Neutrophil (primary cell): ENCODE data around the gene PIK3CD.

Experiments
- H3K27ac ChIP-seq: fragments of 200-600 bp; sonication (generic); 2 replicates; pipeline ENCODE4 v1.5.1; 2016; ENCODE audit warnings: mild to moderate bottlenecking, moderate library complexity
- H3K27me3 ChIP-seq: fragments of 200-600 bp; sonication (generic); 2 replicates; pipeline ENCODE4 v1.6.0; 2016; ENCODE audit warnings: mild to moderate bottlenecking
- H3K36me3 ChIP-seq: fragments of 200-600 bp; sonication (generic); 2 replicates; pipeline ENCODE4 v1.5.1; 2017
- H3K4me1 ChIP-seq, 2 experiments: fragments of 200-600 bp in 1 of 2; sonication (generic) in 1 of 2; 1 replicate in 1 of 2; 2 replicates in 1 of 2; pipeline versions ENCODE4 v1.5.1 to v1.6.1; 2013 to 2016; ENCODE audit warnings: low read depth in 1 of 2, low read length in 1 of 2, mild to moderate bottlenecking in 1 of 2, moderate library complexity in 1 of 2; ENCODE audit not compliant: control insufficient read depth in 1 of 2, insufficient read depth in 1 of 2
- H3K4me3 ChIP-seq, 2 experiments: fragments of 200-600 bp in 1 of 2; sonication (generic) in 1 of 2; 1 replicate in 1 of 2; 2 replicates in 1 of 2; pipeline ENCODE4 v1.5.1; 2013 to 2016; ENCODE audit warnings: low read depth in 1 of 2, low read length in 1 of 2, mild to moderate bottlenecking in 1 of 2, moderate library complexity in 1 of 2
- H3K9me3 ChIP-seq: fragments of 200-600 bp; sonication (generic); 2 replicates; pipeline ENCODE4 v1.5.1; 2016
- TF ChIP-seq, protein P1 (sequence below): fragments of 200-600 bp; sonication (generic); IDR thresholded peaks from 2 replicates; pipeline ENCODE4 v1.5.1; 2016; ENCODE audit warnings: antibody characterized with exemption

The PIK3CD gene

DNA sequence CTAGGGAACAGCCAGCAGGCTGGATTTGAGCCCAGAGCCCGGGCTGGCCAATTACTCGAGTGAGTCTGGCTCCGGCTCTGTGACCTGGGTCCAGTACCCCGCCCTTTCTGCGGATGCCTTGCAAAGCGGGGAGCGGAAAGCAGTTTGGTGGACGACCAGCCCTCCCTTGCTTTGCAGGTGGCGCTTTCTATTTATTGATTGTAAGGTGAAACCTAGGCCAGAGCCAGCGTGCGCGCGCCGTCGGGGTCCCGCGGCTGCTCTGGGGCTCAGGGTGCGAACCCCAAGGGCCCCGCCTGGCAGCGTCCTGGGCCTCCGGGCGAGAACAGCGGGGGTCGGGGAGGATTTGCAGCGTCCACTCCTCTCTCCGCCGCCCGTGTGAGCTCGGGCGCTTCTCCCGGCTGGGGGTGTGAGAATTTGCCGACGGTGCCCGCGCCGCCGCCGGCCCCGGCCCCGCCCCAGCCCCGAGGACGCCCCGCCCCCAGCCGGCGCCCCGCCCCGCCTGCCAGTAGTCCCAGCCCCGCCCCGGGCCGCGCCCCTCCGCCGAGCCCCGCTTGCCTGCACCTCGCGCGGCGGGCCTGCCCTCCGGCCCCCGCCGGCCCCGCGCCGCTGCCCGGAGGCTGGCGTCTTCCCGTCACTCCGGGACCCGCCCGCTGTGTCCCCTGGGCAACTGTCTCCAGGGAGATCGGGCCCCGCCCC lies 37.6 kb downstream of the PIK3CD start:
- Histone ChIP-seq H3K4me3 (peak overlapping the region; percentile 54 to 68), H3K4me1 (peaks cover 74 to 77% of the 10 kb centered on the region in 2 experiments)

DNA sequence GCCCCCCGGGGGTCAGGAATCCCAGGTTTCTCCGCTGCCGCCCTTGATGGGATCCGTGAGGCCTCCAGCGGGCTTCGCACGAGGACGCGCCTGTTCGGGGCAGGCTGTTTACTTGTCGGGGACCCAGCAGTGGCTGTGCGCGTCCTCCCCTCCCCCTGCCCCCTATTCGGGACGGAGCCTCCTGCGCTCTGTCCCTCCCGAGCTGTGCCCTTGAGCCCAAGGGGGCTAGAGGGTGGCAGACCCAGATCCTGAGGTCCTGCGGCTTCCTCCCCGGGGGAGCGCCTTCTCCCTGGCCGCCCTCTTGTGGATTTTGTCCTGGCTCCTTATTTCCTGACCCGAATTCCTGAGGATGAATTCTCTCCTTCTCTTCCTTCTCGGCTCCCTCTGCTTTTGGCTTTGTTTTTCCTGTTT lies 38.4 kb downstream of the PIK3CD start:
- H3K4me3 ChIP-seq, result peak overlapping the region; percentile 31 to 68
- no peaks in the 10 kb centered on the region for H3K27me3 ChIP-seq
- no peaks in the 10 kb centered on the region for H3K9me3 ChIP-seq
- H3K27ac ChIP-seq, result peak overlapping the region; percentile 53
- peaks cover 73 to 79% of the 10 kb centered on the region in 2 experiments for H3K4me1 ChIP-seq
- peaks cover 54% of the 10 kb centered on the region for H3K36me3 ChIP-seq
- TF ChIP-seq, protein P1, sequence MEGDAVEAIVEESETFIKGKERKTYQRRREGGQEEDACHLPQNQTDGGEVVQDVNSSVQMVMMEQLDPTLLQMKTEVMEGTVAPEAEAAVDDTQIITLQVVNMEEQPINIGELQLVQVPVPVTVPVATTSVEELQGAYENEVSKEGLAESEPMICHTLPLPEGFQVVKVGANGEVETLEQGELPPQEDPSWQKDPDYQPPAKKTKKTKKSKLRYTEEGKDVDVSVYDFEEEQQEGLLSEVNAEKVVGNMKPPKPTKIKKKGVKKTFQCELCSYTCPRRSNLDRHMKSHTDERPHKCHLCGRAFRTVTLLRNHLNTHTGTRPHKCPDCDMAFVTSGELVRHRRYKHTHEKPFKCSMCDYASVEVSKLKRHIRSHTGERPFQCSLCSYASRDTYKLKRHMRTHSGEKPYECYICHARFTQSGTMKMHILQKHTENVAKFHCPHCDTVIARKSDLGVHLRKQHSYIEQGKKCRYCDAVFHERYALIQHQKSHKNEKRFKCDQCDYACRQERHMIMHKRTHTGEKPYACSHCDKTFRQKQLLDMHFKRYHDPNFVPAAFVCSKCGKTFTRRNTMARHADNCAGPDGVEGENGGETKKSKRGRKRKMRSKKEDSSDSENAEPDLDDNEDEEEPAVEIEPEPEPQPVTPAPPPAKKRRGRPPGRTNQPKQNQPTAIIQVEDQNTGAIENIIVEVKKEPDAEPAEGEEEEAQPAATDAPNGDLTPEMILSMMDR, result no peak

More for the DNA sequence above, 37.6 kb downstream of the PIK3CD start:
- Histone ChIP-seq H3K36me3 (peaks cover 49% of the 10 kb centered on the region), H3K27ac (peak overlapping the region; percentile 62), H3K9me3 (no peaks in the 10 kb centered on the region), H3K27me3 (no peaks in the 10 kb centered on the region)
- TF ChIP-seq, protein P1, result no peak

DNA sequence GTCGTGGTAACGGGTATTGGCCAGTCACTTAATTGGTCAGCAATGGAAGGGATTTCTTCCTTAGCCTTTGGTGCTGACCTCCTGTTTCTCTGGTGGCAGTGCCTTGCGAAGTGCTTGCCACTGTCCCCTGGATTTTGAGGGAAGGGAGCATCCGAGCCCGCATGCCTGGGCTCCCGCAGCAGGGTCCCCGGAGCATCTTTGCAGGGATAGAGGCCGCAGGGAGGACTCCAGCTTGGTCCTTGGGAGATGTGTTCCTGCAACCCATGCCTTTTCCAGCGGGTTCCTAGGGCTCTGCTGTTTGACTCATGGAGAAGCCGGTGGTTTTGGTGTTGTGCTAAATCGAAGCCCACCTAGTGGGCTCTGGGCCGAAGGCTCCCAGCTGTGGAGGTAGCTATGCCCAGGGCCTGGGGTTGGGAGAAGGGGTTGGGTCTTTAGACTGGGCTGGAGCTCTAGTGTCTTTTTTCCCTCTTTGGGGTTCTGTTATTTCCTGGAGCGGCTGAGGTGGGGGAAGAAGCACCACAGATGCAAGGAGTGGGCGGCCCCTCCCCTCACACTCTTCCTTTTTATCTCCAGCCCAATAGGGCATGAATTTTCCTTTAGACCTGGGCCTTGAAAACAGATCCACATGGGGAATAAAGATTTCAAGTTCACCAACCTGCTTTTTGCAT lies 39.0 kb downstream of the PIK3CD start:
- TF ChIP-seq, protein P1, result no peak
- peaks cover 54% of the 10 kb centered on the region for H3K36me3 ChIP-seq
- peak overlapping the region; percentile 53 for H3K27ac ChIP-seq
- no peaks in the 10 kb centered on the region for H3K27me3 ChIP-seq
- H3K9me3 ChIP-seq, result no peaks in the 10 kb centered on the region
- no peak overlapping the region for H3K4me3 ChIP-seq
- H3K4me1 ChIP-seq, result peaks cover 72 to 79% of the 10 kb centered on the region in 2 experiments

DNA sequence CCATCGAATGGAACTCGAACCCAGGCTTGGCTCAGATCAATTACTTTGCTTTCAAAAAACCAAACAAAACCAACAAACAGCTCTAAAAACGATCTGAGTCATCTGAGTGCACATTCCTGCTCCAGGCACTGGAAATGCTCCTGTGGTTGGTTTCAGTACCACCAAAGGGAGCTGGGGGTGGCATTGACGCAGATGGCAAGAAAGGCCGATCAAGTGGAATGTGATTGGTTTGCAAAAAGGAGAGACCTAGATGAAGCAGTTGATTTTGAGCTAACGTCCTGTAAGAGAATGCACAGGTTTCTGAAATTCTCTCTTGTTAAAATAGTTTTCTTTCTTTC lies 39.5 kb downstream of the PIK3CD start:
- Histone ChIP-seq H3K4me1 (peaks cover 67 to 75% of the 10 kb centered on the region in 2 experiments), H3K4me3 (no peak overlapping the region), H3K27ac (peak overlapping the region; percentile 53), H3K9me3 (no peaks in the 10 kb centered on the region), H3K36me3 (peaks cover 58% of the 10 kb centered on the region), H3K27me3 (no peaks in the 10 kb centered on the region)
- TF ChIP-seq, protein P1, result no peak

DNA sequence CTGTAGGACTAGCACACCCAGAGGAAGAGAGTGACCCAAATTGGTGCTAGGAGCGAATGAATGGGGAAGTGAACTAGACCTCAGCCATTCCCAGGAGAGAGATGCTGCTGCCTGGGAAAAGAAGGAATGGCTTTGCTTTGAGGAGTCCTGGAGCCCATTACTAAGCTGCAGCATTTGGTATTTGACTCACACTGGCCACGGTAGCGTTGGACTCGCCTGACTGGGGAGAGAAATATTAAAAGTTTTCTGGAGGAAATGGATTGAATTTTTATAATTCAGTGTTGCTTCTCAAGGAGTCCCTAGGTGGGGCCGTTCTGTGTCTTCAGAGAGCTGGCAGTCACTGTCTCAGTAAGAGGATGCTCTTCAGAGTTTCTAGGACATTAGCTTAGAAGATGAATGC lies 40.2 kb downstream of the PIK3CD start:
- no peaks in the 10 kb centered on the region for H3K9me3 ChIP-seq
- TF ChIP-seq, protein P1, result no peak
- H3K36me3 ChIP-seq, result peaks cover 59% of the 10 kb centered on the region
- no peaks in the 10 kb centered on the region for H3K27me3 ChIP-seq
- no peak overlapping the region for H3K4me3 ChIP-seq
- H3K4me1 ChIP-seq, result peaks cover 61 to 68% of the 10 kb centered on the region in 2 experiments
- H3K27ac ChIP-seq, result peak overlapping the region; percentile 53
